Kidney tubule cell (primary cell): ENCODE measurements around the gene CPLANE2.
"Not testable (repeated sequence)": the region's sequence is repeated elsewhere in the genome, so short reads cannot be mapped to it uniquely, and the experiment has no call there.

Experiments
- DNase-seq: peaks from one replicate; pipeline ENCODE4 v3.0.0-alpha.2; 2018; ENCODE audit warnings: low spot score

The CPLANE2 gene, protein sequence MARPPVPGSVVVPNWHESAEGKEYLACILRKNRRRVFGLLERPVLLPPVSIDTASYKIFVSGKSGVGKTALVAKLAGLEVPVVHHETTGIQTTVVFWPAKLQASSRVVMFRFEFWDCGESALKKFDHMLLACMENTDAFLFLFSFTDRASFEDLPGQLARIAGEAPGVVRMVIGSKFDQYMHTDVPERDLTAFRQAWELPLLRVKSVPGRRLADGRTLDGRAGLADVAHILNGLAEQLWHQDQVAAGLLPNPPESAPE

DNA sequence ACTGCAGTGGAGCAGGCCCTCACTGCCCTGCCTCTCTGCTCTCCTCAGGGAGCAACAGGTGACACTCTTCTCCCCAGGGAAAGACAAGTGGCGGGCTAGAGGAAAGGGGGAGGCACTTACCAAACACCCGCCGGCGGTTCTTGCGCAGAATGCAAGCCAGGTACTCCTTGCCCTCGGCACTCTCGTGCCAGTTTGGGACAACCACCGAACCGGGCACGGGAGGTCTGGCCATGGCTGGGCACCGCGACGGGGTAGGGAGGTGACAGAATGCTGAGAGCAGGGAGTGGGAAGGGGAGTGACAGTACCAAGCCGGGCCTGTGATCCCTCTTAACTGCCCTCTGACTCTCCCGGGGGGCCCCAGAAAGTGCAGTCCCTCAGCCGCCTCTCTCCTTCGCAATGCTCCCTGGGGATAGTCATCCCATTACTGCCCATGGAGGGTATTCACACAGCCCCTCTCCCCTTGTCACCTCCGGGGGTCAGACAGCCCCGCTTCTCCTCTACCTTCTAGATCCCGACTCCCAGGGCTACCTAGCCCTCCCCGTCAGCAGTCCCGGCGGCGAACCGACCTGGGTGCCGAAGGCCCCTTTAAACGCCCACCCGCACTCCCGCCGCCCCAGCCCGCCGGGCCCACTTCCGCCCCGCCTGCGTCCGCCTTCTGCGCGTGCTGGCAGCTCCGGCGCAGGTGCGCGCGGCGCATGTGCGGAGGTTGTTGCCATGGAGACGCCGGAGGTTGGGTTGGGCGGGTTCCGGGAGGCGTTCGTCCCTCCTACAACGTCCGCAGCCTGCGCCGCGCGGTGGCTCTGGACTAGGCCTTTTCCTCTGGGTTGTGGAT is at the start of gene CPLANE2:
Gene CPLANE2, minus strand, starts transcription at position 673 of the 832 bp plus-strand sequence. Its CDS starts 441 bp downstream, at position 232.
- DNase-seq, result peak; percentile 93

DNA sequence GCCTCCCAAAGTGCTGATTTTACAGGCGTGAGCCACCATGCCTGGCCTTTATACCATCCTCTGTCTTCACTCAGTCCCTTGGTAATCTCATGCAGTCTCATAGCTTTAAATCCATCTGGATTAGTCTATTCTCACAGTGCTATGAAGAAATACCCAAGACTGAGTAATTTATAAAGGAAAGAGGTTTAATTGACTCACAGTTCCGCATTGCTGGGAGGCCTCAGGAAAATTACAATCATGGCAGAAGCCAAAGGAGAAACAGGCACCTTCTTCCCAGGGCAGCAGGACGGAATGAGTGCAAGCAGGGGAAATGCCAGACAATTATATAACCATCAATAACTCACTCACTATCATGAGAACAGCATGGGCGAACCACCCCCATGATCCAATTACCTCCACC is 49.1 kb upstream of the CPLANE2 start:
- DNase-seq, result no peak

DNA sequence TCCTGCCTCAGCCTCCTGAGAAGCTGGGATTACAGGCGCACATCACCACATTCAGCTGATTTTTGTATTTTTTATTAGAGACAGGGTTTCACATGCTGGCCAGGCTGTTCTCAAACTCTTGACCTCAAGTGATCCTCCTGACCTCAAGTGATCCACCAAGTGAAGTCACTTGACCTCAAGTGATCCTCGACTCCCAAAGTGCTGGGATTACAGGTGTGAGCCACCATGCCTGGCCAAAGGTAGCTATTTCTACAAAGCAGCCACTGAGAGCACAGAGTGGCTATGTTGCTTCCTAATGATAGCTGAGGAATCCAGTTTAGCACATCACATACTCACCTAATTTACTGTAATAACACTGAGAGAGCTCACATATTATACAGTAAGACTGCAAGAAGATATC is 44.8 kb upstream of the CPLANE2 start:
- DNase-seq, result no peak

DNA sequence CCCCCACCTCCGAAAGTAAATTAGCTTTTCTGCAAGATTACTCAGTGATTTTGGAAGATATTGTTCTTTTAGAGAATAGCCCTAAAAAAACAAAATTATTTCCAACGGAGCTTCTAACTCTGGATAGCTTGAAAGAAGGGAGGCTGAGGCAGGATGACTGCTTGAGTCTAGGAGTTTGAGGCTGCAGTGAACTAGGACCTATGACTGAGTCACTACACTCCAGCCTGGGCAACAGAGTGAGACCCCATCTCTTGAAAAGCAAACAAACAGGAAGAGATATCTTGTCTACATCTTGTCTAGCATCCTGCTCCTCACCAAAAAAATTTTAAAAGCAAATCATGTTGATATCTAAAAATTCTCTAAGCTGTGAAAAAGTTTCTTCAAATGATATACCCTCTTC is 42.2 kb upstream of the CPLANE2 start:
- no peak for DNase-seq

DNA sequence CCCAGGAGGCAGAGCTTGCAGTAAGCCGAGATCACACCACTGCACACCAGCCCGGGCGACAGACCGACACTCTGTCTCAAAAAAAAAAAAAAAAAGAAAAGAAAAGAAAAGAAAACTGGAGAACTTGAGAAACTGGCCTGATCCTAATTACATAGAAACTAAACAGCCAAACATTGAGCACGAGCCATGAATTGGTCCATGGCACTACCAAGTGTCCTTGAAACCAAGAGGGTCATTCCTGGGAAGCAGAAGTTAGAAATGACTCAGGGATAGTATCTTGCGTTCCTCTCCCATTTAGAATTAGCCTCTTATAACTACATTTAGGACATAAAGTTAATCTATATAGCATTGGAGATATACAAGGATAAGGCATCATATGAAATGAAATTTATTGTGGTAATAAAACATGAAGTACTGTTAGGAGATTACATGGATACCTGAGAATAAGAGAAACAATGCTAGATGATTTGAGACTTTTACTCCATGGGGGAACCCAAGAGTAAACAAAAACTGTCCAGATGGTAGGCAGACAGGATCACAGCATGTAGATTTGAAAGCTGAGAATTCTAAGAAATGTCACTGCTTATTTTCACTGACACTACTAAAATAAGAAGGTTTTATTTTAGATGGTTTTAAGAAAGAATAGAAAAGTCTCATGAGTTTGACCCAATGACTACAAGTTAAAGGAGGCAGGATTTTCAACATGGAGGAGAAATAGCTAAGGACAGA is 39.5 kb upstream of the CPLANE2 start:
- no peak for DNase-seq

DNA sequence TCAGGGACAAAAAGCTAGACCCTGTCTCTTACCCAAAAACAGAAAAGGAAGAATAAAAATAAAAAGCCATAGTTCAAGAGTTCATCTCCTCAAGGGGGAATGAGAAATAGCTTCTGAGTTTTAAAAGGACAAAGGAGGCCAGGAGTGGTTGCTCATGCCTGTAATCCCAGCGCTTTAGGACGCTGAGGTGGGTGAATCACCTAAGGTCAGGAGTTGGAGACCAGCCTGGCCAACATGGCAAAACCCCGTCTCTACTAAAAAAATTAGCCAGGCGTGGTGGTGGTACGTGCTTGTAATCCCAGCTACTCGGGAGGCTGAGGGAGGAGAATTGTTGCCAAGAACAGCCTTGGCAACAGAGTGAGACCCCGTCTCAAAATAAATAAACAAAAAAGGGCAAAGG is 38.6 kb upstream of the CPLANE2 start:
- DNase-seq, result peak; percentile 6

DNA sequence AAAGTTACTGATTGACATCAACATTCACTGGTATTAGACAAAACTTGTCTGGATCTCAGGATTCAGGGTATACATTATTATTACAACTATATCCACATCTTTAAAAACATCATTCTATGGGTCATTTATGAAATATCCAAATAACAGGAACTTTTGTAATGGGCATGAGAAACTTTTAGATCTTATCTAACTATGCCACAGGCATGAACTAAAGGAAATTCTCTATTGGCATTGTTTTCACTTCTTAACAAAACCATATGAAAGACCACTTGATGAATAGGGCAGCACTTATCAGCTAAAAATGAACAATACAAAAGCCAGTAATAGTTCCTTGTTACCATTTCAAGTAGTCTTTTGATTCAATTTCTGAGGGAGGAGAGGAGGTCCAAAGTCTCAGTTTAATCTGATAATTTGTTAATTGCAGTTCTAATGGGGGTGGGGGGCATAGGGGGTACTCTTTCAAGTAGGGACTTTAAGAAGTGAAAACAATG is 30.8 kb upstream of the CPLANE2 start:
- DNase-seq, result no peak

DNA sequence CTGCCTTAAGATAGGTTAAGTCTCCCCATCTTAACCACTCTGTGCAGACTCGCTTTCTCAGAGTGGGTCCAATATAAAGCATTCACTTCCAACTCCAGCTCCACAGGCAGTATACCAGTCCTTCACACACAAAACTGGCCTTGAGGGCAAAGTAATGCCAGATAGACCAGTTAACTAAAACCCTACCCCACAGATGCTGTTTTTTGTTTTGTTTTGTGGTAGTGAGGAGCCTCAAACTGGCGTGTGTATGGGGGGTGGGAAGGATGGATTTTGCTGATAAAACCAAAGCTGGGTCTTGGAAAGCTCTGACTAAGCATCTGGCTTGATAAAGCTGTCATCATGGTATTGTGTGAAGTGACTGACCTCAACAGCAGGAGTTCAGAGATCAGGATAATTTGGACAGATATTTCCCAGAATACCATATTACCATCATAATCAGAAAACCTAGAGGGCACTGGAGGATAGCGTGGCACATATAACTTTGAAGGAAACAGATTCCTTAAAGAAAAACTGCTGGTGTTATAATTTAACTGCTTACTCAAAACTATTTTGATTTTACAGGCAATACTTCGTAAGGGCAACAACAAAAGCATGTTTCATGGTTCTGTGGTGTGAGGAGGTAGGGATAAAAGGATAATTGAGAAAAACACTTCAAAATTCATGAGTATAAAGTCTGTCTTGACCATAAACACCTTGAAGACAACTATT is 29.6 kb upstream of the CPLANE2 start:
- DNase-seq, result no peak

DNA sequence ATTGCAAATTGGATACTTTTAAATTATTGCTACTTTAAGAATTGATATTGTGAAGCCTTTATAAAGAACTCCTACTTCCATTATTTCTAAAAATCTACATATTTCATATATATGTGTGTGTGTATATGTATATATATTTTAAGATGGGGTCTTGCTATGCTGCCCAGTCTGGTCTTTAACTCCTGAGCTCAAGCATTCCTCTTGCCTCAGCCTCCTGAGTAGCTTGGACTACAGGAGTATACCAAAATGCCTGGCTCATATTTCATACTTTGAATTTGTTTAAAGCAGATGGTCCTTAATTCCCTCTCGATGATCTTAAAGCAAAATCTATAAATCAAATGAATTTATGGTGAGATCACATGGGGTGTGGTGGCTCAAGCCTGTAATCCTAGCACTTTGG is 25.1 kb upstream of the CPLANE2 start:
- DNase-seq, result no peak

DNA sequence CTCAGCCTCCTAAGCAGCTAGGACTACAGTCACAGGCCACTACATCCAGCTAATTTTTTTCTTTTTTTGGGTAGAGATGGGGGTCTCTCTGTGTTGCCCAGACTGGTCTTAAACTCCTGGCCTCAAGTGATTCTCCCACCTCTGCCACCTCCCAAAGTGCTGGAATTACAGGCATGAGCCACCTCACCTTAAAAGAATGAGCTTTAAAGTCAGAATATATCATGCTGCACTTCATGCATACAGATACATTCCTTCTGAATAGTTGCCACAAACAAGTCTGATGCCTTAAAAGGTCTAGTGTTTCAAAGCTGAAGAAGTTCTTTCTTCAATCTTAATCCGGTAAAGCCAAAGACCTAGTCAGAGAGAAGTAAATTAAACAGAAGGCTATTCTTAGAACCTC is 23.8 kb upstream of the CPLANE2 start:
- peak; percentile 79 for DNase-seq

DNA sequence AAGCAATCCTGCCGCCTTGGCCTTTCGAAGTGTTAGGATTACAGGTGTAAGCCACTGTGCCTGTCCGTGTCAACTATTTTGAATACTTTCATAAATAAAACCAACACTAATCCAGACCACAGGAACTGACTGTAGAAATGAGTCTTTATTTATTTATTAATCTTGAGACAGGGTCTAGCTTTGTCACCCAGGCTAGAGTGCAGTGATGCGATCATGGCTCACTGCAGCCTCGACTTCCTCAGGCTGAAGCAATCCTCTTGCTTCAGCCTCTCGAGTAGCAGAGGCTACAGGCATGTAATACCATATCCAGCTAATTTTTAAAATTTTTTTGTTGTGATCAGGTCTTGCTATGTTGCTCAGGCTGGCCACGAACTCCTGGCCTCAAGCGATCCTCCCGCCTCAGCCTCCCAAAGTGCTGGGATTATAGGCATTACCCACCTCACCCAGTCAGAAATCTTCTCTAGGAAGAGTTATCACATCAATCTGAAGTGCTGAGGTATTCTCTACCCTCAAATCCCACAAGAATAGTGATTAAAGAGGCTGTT is 21.7 kb upstream of the CPLANE2 start:
- DNase-seq, result peak; percentile 61

DNA sequence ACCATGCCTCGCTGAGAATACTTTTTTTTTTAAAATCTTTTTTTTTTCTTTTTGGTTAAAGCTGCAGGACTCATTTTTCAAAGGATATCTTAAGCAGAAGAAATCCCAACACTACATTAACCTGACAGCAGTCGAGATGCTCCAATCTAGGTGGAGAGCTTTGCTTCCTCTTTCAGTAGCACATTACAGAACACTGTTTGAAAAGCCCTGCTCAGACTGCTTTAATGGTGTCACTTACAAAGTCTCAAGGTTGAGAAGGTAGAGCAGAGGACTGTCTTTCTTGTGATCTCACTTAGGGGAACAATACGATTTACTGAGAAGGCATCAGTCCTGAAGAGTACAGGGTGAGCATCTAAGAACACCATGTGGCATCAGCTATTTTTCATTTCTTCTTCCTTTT is 21.0 kb upstream of the CPLANE2 start:
- no peak for DNase-seq

DNA sequence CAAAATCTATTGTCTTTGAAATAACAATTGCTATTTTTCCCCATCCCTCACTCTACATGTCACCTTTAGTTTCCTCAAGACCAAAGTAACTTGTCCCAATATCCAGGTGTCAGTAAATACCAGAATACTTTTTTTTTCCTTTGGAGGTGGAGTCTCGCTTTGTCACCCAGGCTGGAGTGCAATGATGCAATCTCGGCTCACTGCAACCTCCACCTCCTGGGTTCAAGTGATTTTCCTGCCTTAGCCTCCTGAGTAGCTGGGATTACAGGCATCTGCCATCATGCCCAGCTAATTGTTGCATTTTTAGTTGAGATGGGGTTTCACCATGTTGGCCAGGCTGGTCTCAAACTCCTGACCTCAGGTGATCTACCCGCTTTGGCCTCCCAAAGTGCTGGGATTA is 20.6 kb upstream of the CPLANE2 start:
- DNase-seq, result not testable (repeated sequence)

DNA sequence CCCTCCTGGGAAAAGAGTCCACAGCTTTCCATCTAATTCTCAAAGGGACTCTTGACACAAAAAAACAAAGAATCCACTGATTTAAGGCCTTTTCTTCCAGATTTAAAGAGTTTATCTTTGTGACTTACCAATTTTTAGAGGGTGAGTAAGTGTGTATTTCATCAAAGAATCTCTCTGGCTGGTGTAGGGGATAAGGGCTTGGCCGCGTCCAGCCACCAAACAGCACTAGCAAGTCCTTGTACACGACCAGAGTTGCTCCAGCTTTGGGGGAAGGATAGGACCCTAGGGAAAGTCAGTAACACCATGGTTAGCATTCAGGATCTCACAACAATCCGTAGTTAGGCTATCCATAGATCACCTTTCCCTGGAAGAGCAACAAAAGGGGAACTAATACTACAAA is 19.5 kb upstream of the CPLANE2 start:
- DNase-seq, result no peak

DNA sequence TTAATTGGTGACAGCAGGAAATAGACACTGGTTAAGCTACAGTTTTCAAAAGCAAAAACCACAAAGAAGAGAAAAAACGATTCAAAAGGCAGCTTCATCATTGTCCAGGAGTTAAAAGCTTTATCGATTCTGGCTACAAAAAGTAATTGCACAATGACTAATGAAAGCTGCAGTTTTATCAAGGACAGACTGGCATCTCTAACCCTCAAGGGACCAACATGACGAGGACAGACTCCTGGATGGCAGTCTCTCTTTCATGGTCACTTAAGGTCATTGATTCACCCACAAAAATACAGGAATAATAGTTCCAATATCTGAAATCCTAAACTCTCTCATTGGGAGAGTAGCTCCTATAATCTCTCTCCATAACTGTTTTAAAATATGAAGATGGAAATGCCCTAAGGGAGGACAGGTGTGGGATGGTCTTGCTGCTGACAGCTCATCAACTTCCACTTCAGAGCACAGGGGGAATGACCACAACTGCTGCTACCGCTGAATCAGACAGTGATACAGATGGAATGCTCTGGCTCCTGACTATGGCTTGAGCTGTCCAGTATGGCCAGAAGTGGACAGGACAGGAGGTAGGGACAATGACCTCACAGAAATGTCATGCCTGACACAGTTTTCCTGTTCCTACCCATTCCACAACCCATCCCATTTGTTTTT is 17.4 kb upstream of the CPLANE2 start:
- DNase-seq, result peak; percentile 83

DNA sequence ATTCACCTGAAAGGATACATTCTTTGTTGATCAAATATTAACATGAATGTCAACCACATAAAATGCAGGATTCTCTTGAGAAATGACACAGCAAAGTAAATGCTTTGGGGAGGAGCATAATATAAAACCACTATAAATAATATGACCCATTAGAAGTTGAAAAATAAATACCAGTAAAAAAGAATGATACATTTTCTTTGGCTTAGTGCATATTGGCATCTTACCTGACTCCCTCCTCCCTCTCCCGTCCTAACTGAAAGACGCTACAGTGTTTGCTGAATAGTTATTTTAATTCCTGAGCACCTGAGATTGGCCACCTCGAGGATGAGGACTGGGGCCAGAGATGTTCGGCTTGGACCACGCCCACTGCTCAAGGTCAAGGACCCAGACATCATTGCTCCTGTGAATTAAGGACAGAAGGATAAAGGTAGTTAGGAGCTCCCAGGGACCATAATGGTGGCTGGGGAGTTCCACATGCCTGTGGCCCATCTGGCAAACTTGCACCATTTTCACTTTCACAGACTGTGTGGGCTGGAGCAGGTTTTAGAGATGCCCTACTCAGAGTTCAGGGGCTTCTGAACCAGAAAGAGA is 16.4 kb upstream of the CPLANE2 start:
- DNase-seq, result no peak

DNA sequence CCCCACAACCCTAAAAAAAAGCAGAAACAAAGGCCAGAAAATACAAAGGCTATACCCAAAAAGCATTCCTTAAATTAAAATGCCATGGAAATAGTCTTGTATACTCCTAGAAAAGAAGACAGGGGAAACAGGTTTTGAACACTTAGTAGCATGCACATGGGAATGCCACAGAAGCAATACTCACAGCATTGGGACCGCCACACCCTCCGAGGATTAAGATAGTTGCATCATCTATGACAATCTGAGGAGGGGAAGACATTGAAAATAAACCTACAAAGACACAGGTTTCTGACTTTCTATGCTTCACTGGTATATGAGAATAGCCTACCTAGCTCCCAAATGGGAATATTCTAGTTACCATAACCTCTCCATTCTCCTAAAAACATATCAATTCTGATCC is 15.9 kb upstream of the CPLANE2 start:
- DNase-seq, result no peak

DNA sequence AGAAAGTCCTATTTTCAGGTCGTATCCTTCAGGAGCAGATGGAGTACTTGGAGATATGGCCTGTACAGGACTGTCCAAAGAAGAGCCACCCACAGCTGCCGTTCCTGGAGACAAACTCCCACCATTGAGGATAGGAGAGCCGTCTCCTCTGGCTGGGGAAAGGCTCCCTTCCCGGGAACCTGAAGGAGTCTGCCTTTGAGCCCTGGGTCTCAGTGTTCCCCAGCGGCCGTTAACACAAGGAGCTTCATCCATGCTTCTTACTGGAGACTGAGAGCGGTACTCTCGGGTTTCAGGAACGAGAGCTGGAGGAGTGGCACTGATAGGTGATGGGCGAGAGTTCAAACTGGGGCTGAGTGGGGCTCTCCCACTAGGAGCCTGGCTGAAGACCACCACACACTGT is 14.4 kb upstream of the CPLANE2 start:
- no peak for DNase-seq

DNA sequence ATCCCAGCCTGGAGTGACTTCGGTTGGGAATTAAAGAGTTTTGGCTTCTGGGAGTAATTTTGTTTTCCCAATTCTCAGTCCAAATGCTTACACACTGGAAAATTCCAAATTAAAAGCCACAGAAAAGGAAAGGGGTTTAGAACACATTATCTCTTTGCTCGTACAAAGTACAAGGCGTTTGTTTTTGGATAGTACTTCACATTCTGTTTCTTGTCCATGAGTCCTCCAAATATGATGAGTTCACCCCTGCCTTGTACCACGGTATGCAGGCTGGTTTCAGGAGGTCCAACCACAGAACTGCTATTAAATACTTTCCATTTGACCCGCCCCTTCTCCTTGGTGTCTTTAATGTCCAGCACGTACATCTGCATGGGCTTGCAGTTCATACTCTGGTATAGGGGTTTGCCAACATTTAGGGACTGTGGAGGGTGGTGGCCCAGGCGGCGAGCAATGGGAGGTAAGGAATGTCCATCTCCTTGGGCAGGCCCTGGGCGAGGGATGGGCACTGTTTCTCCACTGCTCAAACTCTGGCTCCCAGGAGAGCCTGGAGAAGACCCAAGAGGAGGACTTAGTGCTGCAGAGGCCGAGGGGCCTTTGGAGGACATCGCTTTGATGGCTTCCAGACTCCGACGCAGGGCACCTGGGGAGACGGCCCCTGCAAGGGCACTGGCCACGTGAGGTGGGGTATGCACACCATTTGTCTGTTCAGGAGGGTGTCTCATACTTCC is 13.7 kb upstream of the CPLANE2 start:
- DNase-seq, result no peak

DNA sequence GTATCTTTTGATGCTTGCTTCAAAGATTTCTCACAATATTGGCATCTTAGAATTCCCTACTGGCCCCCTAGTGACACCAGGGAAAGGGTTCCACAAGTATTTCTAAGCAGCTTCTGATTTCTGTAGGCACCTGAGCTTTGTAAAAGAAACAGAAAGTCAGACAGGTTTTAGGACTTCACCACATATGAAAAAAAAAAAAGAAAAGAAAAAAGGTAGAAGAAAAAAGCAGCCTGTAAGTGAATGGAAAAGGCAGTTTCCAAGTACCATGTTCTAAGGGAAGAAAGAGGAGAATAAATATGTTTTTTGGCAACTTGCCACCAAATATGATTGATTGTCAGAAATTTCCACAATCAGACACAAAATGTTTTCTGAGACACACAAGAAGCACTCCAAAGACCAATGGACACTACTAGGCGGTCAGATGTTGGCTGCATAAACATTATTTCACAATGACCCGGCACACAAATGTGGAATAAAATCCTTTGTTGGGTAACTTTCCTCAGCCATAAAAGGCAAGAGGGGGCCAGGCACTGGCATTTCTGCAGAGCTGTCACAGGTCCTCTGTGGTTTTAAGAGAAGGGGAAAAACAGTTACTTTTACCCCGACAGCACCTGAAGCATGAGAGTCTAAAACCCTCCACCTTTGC is 12.7 kb upstream of the CPLANE2 start:
- no peak for DNase-seq
